ENCODE measurements around the gene SLC35E2B.

Gene SLC35E2B

GRCh38 chr1:1622788-1623094 lies 69.9 kb downstream of the SLC35E2B start:
- DNase-seq (ENCODE audit: low read depth, low spot score), result no peak
- Histone ChIP-seq H3K27ac (no peak overlapping the region), H3K36me3 (ENCODE audit: insufficient read depth, low read length) (no peaks in the 10 kb centered on the region), H3K9me3 (ENCODE audit: low read depth, low read length) (no peaks in the 10 kb centered on the region), H3K4me3 (no peak overlapping the region), H3K9ac (ENCODE audit: insufficient read length) (no peak overlapping the region)
- TF ChIP-seq FOXP2 (optimal IDR thresholded peaks at IDR 0.05; ENCODE audit: control extremely low read depth, extremely low read length, insufficient read depth) (no peak), POLR2AphosphoS5 (IDR thresholded peaks at IDR 0.05; ENCODE audit: borderline replicate concordance, low read depth, low read length) (no peak), EZH2 (IDR thresholded peaks at IDR 0.05) (no peak)

- Histone ChIP-seq H3K9me3 (ENCODE audit: low read depth, low read length) (no peaks in the 10 kb centered on the region), H3K4me3 (no peak overlapping the region), H3K27ac (no peak overlapping the region), H3K9ac (ENCODE audit: insufficient read length) (no peak overlapping the region), H3K36me3 (ENCODE audit: insufficient read depth, low read length) (no peaks in the 10 kb centered on the region)
- TF ChIP-seq FOXP2 (optimal IDR thresholded peaks at IDR 0.05; ENCODE audit: control extremely low read depth, extremely low read length, insufficient read depth), result no peak
- no peak for TF ChIP-seq POLR2AphosphoS5 (IDR thresholded peaks at IDR 0.05; ENCODE audit: borderline replicate concordance, low read depth, low read length)
- TF ChIP-seq EZH2 (IDR thresholded peaks at IDR 0.05), result no peak
- DNase-seq (ENCODE audit: low read depth, low spot score), result no peak
Observed at GRCh38 chr1:1622010-1622787, 70.4 kb downstream of the SLC35E2B start.

GRCh38 chr1:1621173-1622009 lies 71.2 kb downstream of the SLC35E2B start:
- H3K27ac ChIP-seq, result no peak overlapping the region
- H3K9ac ChIP-seq (ENCODE audit: insufficient read length), result no peak overlapping the region
- no peaks in the 10 kb centered on the region for H3K36me3 ChIP-seq (ENCODE audit: insufficient read depth, low read length)
- no peak overlapping the region for H3K4me3 ChIP-seq
- TF ChIP-seq EZH2 (IDR thresholded peaks at IDR 0.05), result no peak
- TF ChIP-seq POLR2AphosphoS5 (IDR thresholded peaks at IDR 0.05; ENCODE audit: borderline replicate concordance, low read depth, low read length), result no peak
- TF ChIP-seq FOXP2 (optimal IDR thresholded peaks at IDR 0.05; ENCODE audit: control extremely low read depth, extremely low read length, insufficient read depth), result no peak
- no peaks in the 10 kb centered on the region for H3K9me3 ChIP-seq (ENCODE audit: low read depth, low read length)
- no peak for DNase-seq (ENCODE audit: low read depth, low spot score)

- Histone ChIP-seq H3K9me3 (ENCODE audit: low read depth, low read length) (no peaks in the 10 kb centered on the region), H3K27ac (no peak overlapping the region), H3K9ac (ENCODE audit: insufficient read length) (no peak overlapping the region), H3K36me3 (ENCODE audit: insufficient read depth, low read length) (no peaks in the 10 kb centered on the region), H3K4me3 (no peak overlapping the region)
- no peak for TF ChIP-seq FOXP2 (optimal IDR thresholded peaks at IDR 0.05; ENCODE audit: control extremely low read depth, extremely low read length, insufficient read depth)
- TF ChIP-seq POLR2AphosphoS5 (IDR thresholded peaks at IDR 0.05; ENCODE audit: borderline replicate concordance, low read depth, low read length), result no peak
- no peak for TF ChIP-seq EZH2 (IDR thresholded peaks at IDR 0.05)
- DNase-seq (ENCODE audit: low read depth, low spot score), result no peak
Observed at GRCh38 chr1:1620433-1621139, 72.0 kb downstream of the SLC35E2B start.

GRCh38 chr1:1619917-1620361 lies 72.7 kb downstream of the SLC35E2B start:
- no peak for DNase-seq (ENCODE audit: low read depth, low spot score)

GRCh38 chr1:1618396-1619068 lies 74.1 kb downstream of the SLC35E2B start:
- no peak overlapping the region for H3K4me3 ChIP-seq
- TF ChIP-seq EZH2 (IDR thresholded peaks at IDR 0.05) (no peak), FOXP2 (optimal IDR thresholded peaks at IDR 0.05; ENCODE audit: control extremely low read depth, extremely low read length, insufficient read depth) (no peak), POLR2AphosphoS5 (IDR thresholded peaks at IDR 0.05; ENCODE audit: borderline replicate concordance, low read depth, low read length) (no peak)
- no peaks in the 10 kb centered on the region for H3K9me3 ChIP-seq (ENCODE audit: low read depth, low read length)
- no peak overlapping the region for H3K27ac ChIP-seq
- DNase-seq (ENCODE audit: low read depth, low spot score), result no peak
- H3K36me3 ChIP-seq (ENCODE audit: insufficient read depth, low read length), result no peaks in the 10 kb centered on the region
- H3K9ac ChIP-seq (ENCODE audit: insufficient read length), result no peak overlapping the region

More at GRCh38 chr1:1619917-1620361, 72.7 kb downstream of the SLC35E2B start:
- no peak for TF ChIP-seq POLR2AphosphoS5 (IDR thresholded peaks at IDR 0.05; ENCODE audit: borderline replicate concordance, low read depth, low read length)
- Histone ChIP-seq H3K27ac (no peak overlapping the region), H3K36me3 (ENCODE audit: insufficient read depth, low read length) (no peaks in the 10 kb centered on the region), H3K4me3 (no peak overlapping the region), H3K9ac (ENCODE audit: insufficient read length) (no peak overlapping the region), H3K9me3 (ENCODE audit: low read depth, low read length) (no peaks in the 10 kb centered on the region)

- H3K27ac ChIP-seq, result no peak overlapping the region
- no peak overlapping the region for H3K9ac ChIP-seq (ENCODE audit: insufficient read length)
- no peak for TF ChIP-seq EZH2 (IDR thresholded peaks at IDR 0.05)
- no peak for TF ChIP-seq FOXP2 (optimal IDR thresholded peaks at IDR 0.05; ENCODE audit: control extremely low read depth, extremely low read length, insufficient read depth)
- TF ChIP-seq POLR2AphosphoS5 (IDR thresholded peaks at IDR 0.05; ENCODE audit: borderline replicate concordance, low read depth, low read length), result no peak
- no peaks in the 10 kb centered on the region for H3K9me3 ChIP-seq (ENCODE audit: low read depth, low read length)
- no peak overlapping the region for H3K4me3 ChIP-seq
- H3K36me3 ChIP-seq (ENCODE audit: insufficient read depth, low read length), result no peaks in the 10 kb centered on the region
- DNase-seq (ENCODE audit: low read depth, low spot score), result no peak
Observed at GRCh38 chr1:1617925-1618324, 74.7 kb downstream of the SLC35E2B start.

- DNase-seq (ENCODE audit: low read depth, low spot score), result no peak
- Histone ChIP-seq H3K4me3 (peak overlapping the region; percentile 99), H3K9ac (ENCODE audit: insufficient read length) (no peak overlapping the region), H3K36me3 (ENCODE audit: insufficient read depth, low read length) (no peaks in the 10 kb centered on the region), H3K27ac (no peak overlapping the region), H3K9me3 (ENCODE audit: low read depth, low read length) (no peaks in the 10 kb centered on the region)
- TF ChIP-seq POLR2AphosphoS5 (IDR thresholded peaks at IDR 0.05; ENCODE audit: borderline replicate concordance, low read depth, low read length), result no peak
- no peak for TF ChIP-seq FOXP2 (optimal IDR thresholded peaks at IDR 0.05; ENCODE audit: control extremely low read depth, extremely low read length, insufficient read depth)
- TF ChIP-seq EZH2 (IDR thresholded peaks at IDR 0.05), result no peak
Observed at GRCh38 chr1:1617516-1617915, 75.1 kb downstream of the SLC35E2B start.

All from SK-N-MC (cell line).